ENCODE measurements around the gene MRPL17. TPM values are rescaled to one million over a fixed set of nuclear protein-coding genes. Genes with fewer than 3 reads are reported as not detected.

Gene MRPL17
- total RNA-seq, 1 donor from 2014 or later = 48.6 TPM

DNA sequence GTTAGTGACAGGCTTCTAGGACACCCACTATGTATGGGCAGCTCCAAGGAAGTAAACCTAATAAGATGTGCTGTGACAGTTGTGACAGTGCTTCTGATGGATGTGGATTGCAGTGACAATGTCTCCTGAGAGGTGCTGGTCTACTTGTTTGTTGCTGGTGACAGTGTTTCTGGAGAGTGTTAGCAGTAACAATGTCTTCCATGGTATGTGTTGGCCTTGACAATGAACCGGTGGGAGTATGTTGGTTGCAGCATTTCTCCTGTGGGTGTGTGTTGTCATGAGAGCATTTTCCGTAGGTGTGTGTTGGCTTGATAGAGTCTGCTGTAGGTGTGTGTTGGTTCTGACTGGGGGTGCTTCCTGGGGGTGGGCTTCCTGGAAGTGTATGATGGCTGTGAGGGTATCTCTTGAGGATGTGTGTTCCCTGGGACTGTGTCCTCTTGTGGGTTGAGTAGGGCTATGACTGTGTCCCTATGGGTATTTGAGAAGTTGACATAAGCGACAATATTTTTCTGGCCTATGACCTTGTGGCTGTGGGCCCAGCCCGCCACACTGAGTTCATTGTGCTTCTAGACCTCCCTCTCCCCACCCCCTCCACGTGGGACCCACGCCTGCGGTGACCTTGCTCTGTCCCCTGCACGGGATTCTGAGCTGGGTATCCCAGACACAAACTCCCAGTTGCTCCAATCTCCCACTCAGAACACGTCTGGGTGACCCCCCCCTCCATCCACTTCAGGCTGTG, 28.7 kb downstream of the MRPL17 start:
- no peak overlapping the region for H3K4me3 Mint-ChIP-seq (ENCODE audit: unreplicated experiment)
- H3K27me3 Mint-ChIP-seq (ENCODE audit: low read depth) = no peaks in the 10 kb centered on the region
- H3K4me1 Mint-ChIP-seq (ENCODE audit: low read depth) = peaks cover 10% of the 10 kb centered on the region
- no peaks in the 10 kb centered on the region for H3K9me3 Mint-ChIP-seq (ENCODE audit: low read depth)
- H3K36me3 Mint-ChIP-seq (ENCODE audit: low read depth) = no peaks in the 10 kb centered on the region
- TF ChIP-seq, protein P1, sequence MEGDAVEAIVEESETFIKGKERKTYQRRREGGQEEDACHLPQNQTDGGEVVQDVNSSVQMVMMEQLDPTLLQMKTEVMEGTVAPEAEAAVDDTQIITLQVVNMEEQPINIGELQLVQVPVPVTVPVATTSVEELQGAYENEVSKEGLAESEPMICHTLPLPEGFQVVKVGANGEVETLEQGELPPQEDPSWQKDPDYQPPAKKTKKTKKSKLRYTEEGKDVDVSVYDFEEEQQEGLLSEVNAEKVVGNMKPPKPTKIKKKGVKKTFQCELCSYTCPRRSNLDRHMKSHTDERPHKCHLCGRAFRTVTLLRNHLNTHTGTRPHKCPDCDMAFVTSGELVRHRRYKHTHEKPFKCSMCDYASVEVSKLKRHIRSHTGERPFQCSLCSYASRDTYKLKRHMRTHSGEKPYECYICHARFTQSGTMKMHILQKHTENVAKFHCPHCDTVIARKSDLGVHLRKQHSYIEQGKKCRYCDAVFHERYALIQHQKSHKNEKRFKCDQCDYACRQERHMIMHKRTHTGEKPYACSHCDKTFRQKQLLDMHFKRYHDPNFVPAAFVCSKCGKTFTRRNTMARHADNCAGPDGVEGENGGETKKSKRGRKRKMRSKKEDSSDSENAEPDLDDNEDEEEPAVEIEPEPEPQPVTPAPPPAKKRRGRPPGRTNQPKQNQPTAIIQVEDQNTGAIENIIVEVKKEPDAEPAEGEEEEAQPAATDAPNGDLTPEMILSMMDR (IDR thresholded peaks at IDR 0.05) = no peak
- DNase-seq (ENCODE audit: low spot score) = no peak
- no peak overlapping the region for H3K27ac Mint-ChIP-seq (ENCODE audit: unreplicated experiment)

DNA sequence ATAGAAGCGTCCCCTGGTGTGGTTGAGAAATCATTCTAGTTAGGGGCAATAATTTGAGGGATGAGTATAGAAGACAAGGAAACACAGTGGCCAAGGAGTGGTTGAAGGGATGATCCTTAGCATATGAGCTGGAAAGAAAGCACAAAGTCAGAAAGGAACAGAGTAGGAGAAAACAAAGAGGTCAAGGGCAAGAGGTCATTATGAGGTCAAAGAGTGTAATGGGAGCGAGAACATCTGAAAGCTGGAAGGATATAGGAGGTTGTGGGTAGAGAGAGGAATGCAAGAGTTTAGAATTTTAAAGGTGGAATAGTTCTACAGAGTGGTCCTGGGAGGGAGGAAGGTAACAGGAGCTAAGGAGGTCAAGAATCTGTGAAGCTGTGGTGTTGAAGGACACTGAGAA, 29.5 kb downstream of the MRPL17 start:
- H3K27me3 Mint-ChIP-seq (ENCODE audit: low read depth) = no peaks in the 10 kb centered on the region
- DNase-seq (ENCODE audit: low spot score) = no peak
- H3K9me3 Mint-ChIP-seq (ENCODE audit: low read depth) = no peaks in the 10 kb centered on the region
- TF ChIP-seq, protein P1 (IDR thresholded peaks at IDR 0.05) = no peak
- H3K27ac Mint-ChIP-seq (ENCODE audit: unreplicated experiment) = no peak overlapping the region
- no peak overlapping the region for H3K4me3 Mint-ChIP-seq (ENCODE audit: unreplicated experiment)
- H3K4me1 Mint-ChIP-seq (ENCODE audit: low read depth) = peaks cover 10% of the 10 kb centered on the region
- H3K36me3 Mint-ChIP-seq (ENCODE audit: low read depth) = no peaks in the 10 kb centered on the region

DNA sequence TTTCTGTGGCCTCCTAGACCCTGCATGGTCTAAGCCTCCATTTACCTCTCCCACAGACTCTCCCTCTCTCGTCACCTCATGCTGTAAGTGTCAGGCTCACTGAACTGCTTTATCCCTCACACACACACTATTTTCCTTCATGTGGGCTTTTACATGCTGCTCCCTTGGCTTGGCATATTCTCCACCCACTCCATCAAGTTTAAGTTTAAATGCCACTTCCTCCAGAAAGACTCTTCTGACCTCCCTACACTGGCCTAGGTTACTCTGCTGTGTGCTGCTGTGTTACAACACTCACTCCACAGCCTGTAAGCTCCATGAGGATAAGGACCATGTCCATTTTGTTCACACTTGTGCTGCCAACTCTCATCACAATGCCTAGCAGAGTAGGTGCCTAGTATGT, 30.0 kb downstream of the MRPL17 start:
- no peak overlapping the region for H3K27ac Mint-ChIP-seq (ENCODE audit: unreplicated experiment)
- no peaks in the 10 kb centered on the region for H3K36me3 Mint-ChIP-seq (ENCODE audit: low read depth)
- DNase-seq (ENCODE audit: low spot score) = no peak
- no peak overlapping the region for H3K4me3 Mint-ChIP-seq (ENCODE audit: unreplicated experiment)
- H3K9me3 Mint-ChIP-seq (ENCODE audit: low read depth) = no peaks in the 10 kb centered on the region
- peaks cover 10% of the 10 kb centered on the region for H3K4me1 Mint-ChIP-seq (ENCODE audit: low read depth)
- no peaks in the 10 kb centered on the region for H3K27me3 Mint-ChIP-seq (ENCODE audit: low read depth)
- TF ChIP-seq, protein P1 (IDR thresholded peaks at IDR 0.05) = no peak

DNA sequence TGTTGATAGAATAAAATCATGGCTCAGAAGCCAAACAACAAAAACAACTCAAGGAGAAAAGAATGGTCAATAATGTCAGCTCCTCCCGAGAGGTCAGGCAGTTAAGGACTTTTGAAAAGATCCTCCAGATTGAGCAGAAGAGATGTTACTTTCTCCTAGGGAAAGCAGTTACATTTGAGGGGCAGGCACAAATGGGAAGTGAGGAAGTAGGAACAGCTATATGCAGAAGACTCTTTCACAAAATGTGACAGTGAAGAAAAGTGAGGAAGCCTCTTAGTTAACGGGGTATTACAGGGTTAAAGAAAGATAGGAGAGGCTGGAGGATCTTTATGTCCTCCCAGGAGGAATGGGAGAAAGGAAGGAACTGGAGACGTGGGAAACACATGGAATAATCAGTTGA, 31.0 kb downstream of the MRPL17 start:
- Mint-ChIP-seq H3K27me3 (ENCODE audit: low read depth) (no peaks in the 10 kb centered on the region), H3K36me3 (ENCODE audit: low read depth) (no peaks in the 10 kb centered on the region), H3K4me3 (ENCODE audit: unreplicated experiment) (no peak overlapping the region), H3K4me1 (ENCODE audit: low read depth) (peaks cover 10% of the 10 kb centered on the region), H3K9me3 (ENCODE audit: low read depth) (no peaks in the 10 kb centered on the region), H3K27ac (ENCODE audit: unreplicated experiment) (no peak overlapping the region)
- TF ChIP-seq, protein P1 (IDR thresholded peaks at IDR 0.05) = no peak
- DNase-seq (ENCODE audit: low spot score) = no peak

DNA sequence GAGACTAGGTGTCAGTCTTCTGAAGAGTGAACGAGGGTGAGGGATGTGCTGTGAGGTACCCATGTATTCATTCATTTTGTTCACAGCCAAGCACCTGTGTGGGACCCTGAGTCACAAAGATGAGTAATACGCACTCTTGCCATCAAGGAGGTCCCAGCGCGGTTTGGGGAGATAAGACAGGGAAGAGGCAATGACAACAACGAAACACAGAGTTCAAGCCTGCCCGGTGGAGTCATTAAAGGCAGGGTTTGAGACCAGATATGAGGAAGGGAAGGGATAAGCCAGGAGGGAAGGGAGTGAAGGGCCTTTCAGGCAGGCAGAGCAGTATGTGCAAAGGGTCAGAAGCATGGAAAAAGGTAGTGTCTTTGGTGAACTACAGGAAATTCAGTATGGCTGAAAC, 32.2 kb downstream of the MRPL17 start:
- H3K4me1 Mint-ChIP-seq (ENCODE audit: low read depth) = peaks cover 1% of the 10 kb centered on the region
- no peak overlapping the region for H3K27ac Mint-ChIP-seq (ENCODE audit: unreplicated experiment)
- TF ChIP-seq, protein P1 (IDR thresholded peaks at IDR 0.05) = no peak
- H3K36me3 Mint-ChIP-seq (ENCODE audit: low read depth) = no peaks in the 10 kb centered on the region
- no peaks in the 10 kb centered on the region for H3K27me3 Mint-ChIP-seq (ENCODE audit: low read depth)
- H3K9me3 Mint-ChIP-seq (ENCODE audit: low read depth) = no peaks in the 10 kb centered on the region
- no peak overlapping the region for H3K4me3 Mint-ChIP-seq (ENCODE audit: unreplicated experiment)
- DNase-seq (ENCODE audit: low spot score) = no peak
